ENCODE measurements around the gene BPTF. TPM values are rescaled to one million over a fixed set of nuclear protein-coding genes. Genes with fewer than 3 reads are reported as not detected.
"Not testable (repeated sequence)": the region's sequence is repeated elsewhere in the genome, so short reads cannot be mapped to it uniquely, and the experiment has no call there.

Gene BPTF
- polyA plus RNA-seq, 1 experiment = 34.8 TPM

DNA sequence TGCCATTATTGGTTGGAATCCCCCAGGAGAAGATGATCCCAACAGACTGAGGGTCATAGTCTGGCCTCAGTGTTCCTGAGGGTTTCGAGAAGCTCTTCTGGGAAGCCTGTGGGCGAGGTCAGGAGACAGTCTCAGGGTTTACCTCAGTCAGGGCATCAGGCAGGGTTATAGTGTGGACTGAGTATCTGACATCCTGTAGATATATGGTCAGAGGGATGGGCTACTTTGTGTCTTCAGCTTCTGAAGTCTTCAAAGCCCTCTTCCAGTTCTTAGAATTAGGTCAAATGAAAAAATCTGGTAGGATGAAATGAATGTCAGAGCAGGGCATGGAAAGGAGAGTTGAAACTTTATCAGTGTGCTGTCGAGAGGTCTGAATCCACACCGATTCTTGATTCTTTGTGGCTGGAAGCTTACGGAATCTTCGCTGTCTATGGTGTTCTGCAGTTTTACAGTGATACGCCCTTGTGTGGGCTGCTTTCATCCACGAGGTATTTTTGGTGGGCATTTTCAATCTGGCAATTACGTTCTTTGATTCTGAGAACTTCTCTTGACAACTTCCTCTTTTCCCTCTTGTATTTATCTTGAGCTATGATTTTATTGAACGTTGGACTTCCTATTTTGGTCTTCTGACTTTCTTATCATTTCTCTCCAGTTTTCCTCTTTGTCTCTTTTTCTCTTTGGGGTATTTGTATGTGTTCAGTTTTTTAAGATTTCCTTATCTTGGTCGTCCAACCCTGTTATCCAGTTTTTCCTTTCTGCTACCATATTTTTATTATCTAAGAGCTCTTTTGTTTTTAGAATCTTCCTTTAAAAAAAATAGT lies 30.4 kb downstream of the BPTF start:
- no peak for DNase-seq (ENCODE audit: low read depth)
- Histone ChIP-seq H3K36me3 (ENCODE audit: control insufficient read depth, insufficient read depth, low read length) (peaks cover 2% of the 10 kb centered on the region), H3K27me3 (ENCODE audit: control insufficient read depth, insufficient read depth, low read length) (no peaks in the 10 kb centered on the region), H3K4me3 (ENCODE audit: low read depth, low read length) (no peak overlapping the region)
- ChIA-PET CTCF (interaction anchor here (1.0 kb wide), 1 partner anchor 20 kb away, joined by 5 read pairs; no protein-coding TSS in a partner anchor), POLR2A (no interaction called here)
- TF ChIP-seq, protein P1, sequence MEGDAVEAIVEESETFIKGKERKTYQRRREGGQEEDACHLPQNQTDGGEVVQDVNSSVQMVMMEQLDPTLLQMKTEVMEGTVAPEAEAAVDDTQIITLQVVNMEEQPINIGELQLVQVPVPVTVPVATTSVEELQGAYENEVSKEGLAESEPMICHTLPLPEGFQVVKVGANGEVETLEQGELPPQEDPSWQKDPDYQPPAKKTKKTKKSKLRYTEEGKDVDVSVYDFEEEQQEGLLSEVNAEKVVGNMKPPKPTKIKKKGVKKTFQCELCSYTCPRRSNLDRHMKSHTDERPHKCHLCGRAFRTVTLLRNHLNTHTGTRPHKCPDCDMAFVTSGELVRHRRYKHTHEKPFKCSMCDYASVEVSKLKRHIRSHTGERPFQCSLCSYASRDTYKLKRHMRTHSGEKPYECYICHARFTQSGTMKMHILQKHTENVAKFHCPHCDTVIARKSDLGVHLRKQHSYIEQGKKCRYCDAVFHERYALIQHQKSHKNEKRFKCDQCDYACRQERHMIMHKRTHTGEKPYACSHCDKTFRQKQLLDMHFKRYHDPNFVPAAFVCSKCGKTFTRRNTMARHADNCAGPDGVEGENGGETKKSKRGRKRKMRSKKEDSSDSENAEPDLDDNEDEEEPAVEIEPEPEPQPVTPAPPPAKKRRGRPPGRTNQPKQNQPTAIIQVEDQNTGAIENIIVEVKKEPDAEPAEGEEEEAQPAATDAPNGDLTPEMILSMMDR (IDR thresholded peaks at IDR 0.05; ENCODE audit: insufficient read depth, low read depth, low read length) = no peak

- H3K27me3 ChIP-seq (ENCODE audit: control insufficient read depth, insufficient read depth, low read length); DNase-seq (ENCODE audit: low read depth); H3K4me3 ChIP-seq (ENCODE audit: low read depth, low read length); CTCF ChIA-PET; H3K36me3 ChIP-seq (ENCODE audit: control insufficient read depth, insufficient read depth, low read length); POLR2A ChIA-PET: not testable (repeated sequence)
Observed at GRCh38 chr17:67856402-67856801, 31.1 kb downstream of the BPTF start.

DNA sequence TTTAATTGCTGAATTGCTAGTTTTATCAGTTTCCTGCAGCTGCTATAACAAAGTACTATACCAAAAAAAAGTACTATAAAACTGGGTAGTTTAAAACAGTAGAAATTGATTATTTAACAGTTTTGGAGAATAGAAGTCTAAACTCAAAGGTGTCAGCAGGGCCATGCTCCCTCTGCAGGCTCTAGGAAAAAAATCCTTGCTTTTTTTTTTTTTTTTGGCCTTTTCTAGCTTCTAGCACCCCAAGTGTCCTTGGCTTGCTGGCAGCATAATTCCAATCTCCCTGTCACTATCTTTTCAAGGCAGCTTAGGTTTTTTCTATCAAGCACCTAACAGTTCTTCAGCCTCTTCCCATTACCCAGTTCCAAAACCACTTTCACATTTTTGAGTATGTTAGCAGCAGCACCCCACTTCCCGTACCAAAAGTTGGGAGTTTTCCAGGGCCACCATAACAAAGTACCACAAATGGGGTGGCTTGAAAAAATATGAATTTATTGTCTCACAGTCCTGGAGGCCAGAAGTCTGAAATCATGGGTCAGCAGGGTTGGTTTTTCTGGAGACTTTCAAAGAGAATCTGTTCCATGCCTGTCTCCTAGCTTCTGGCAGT lies 37.4 kb downstream of the BPTF start:
- TF ChIP-seq, protein P1 (IDR thresholded peaks at IDR 0.05; ENCODE audit: insufficient read depth, low read depth, low read length) = no peak
- POLR2A ChIA-PET = no interaction called here
- DNase-seq (ENCODE audit: low read depth) = no peak
- Histone ChIP-seq H3K36me3 (ENCODE audit: control insufficient read depth, insufficient read depth, low read length) (peaks cover 1% of the 10 kb centered on the region; the same call in 1 of the 2 replicates), H3K27me3 (ENCODE audit: control insufficient read depth, insufficient read depth, low read length) (no peaks in the 10 kb centered on the region), H3K4me3 (ENCODE audit: low read depth, low read length) (no peak overlapping the region)
- CTCF ChIA-PET = interaction anchor here (1.1 kb wide), 1 partner anchor 62 kb away, joined by 4 read pairs; no protein-coding TSS in a partner anchor

GRCh38 chr17:67863624-67864247 lies 38.4 kb downstream of the BPTF start:
- TF ChIP-seq, protein P1 (IDR thresholded peaks at IDR 0.05; ENCODE audit: insufficient read depth, low read depth, low read length) = no peak
- CTCF ChIA-PET = no interaction called here

GRCh38 chr17:67865438-67865837 lies 40.1 kb downstream of the BPTF start:
- Histone ChIP-seq H3K4me3 (ENCODE audit: low read depth, low read length) (no peak overlapping the region), H3K27me3 (ENCODE audit: control insufficient read depth, insufficient read depth, low read length) (no peaks in the 10 kb centered on the region), H3K36me3 (ENCODE audit: control insufficient read depth, insufficient read depth, low read length) (peaks cover 1% of the 10 kb centered on the region; the same call in 1 of the 2 replicates)
- POLR2A ChIA-PET = no interaction called here
- TF ChIP-seq, protein P1 (IDR thresholded peaks at IDR 0.05; ENCODE audit: insufficient read depth, low read depth, low read length) = no peak
- CTCF ChIA-PET = no interaction called here
- DNase-seq (ENCODE audit: low read depth) = no peak

More at GRCh38 chr17:67863624-67864247, 38.4 kb downstream of the BPTF start:
- peaks cover 1% of the 10 kb centered on the region; the same call in 1 of the 2 replicates for H3K36me3 ChIP-seq (ENCODE audit: control insufficient read depth, insufficient read depth, low read length)
- no peaks in the 10 kb centered on the region for H3K27me3 ChIP-seq (ENCODE audit: control insufficient read depth, insufficient read depth, low read length)
- POLR2A ChIA-PET = no interaction called here
- DNase-seq (ENCODE audit: low read depth) = no peak
- H3K4me3 ChIP-seq (ENCODE audit: low read depth, low read length) = no peak overlapping the region

Measured in BJ (cell line).